ENCODE measurements around the gene GPR137. TPM values are rescaled to one million over a fixed set of nuclear protein-coding genes. Genes with fewer than 3 reads are reported as not detected.

The GPR137 gene
- total RNA-seq, 2 experiments from 2014 or later, result 32.5 to 35.7 TPM

GRCh38 chr11:64266339-64266738 is 19.3 kb upstream of the GPR137 start:
- Mint-ChIP-seq H3K4me3 (no peak overlapping the region), H3K36me3 (peaks cover 11% of the 10 kb centered on the region), H3K27ac (no peak overlapping the region), H3K9me3 (no peaks in the 10 kb centered on the region), H3K27me3 (no peaks in the 10 kb centered on the region), H3K4me1 (peaks cover 9% of the 10 kb centered on the region)
- no peak for DNase-seq

GRCh38 chr11:64267207-64267945 is 18.3 kb upstream of the GPR137 start:
- Mint-ChIP-seq H3K4me1 (peaks cover 14% of the 10 kb centered on the region), H3K9me3 (no peaks in the 10 kb centered on the region), H3K27me3 (no peaks in the 10 kb centered on the region), H3K27ac (no peak overlapping the region), H3K4me3 (peak overlapping the region; percentile 95), H3K36me3 (peaks cover 14% of the 10 kb centered on the region)
- no peak for DNase-seq

GRCh38 chr11:64268025-64268892 is 17.4 kb upstream of the GPR137 start:
- H3K27me3 Mint-ChIP-seq, result no peaks in the 10 kb centered on the region
- peak overlapping the region; percentile 91 for H3K27ac Mint-ChIP-seq
- no peak for DNase-seq
- H3K9me3 Mint-ChIP-seq, result no peaks in the 10 kb centered on the region
- H3K4me3 Mint-ChIP-seq, result peak overlapping the region; percentile 95
- H3K4me1 Mint-ChIP-seq, result peaks cover 15% of the 10 kb centered on the region
- peaks cover 14% of the 10 kb centered on the region for H3K36me3 Mint-ChIP-seq

- peaks cover 15% of the 10 kb centered on the region for H3K4me1 Mint-ChIP-seq
- H3K36me3 Mint-ChIP-seq, result peaks cover 14% of the 10 kb centered on the region
- H3K9me3 Mint-ChIP-seq, result no peaks in the 10 kb centered on the region
- H3K4me3 Mint-ChIP-seq, result peak overlapping the region; percentile 95
- peak overlapping the region; percentile 91 for H3K27ac Mint-ChIP-seq
- peak; percentile 73 for DNase-seq
- no peaks in the 10 kb centered on the region for H3K27me3 Mint-ChIP-seq
These were observed 16.6 kb upstream of the GPR137 start for GRCh38 chr11:64268893-64269539.

DNA sequence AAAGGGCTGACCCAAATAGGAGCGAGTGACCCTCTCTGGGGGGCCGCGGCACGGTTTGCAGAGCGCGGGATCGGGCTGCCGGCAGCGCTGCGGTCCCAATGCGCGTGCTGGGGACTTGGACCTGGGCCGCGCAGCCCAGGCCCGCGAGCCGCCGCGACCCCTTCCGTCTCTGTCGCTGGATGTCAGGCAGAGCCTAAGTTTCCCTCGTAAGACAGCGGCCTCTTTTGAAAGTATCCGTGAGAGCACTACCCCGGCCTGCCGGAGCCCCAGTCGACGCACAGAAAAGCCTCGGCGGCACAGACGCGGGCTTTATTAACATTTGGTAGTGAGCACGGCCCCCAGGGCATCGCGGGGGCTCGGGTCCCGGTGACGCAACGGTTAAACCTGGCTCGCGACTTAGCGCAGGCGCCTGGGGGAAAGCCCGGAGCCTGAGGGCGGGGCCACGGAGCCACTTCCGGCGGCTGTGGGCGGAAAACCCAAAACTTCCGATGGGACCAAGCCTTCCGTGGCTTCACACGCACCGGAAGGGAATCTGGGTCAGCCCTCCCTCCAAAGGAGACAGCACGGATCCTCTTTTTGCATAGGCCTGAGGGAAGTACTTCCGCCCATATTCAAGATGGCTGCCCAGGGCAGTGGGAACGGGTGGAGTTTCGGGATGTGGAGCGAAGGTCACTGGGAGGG is 16.0 kb upstream of the GPR137 start:
- Mint-ChIP-seq H3K4me1 (peaks cover 15% of the 10 kb centered on the region), H3K27ac (peak overlapping the region; percentile 91), H3K9me3 (no peaks in the 10 kb centered on the region), H3K36me3 (peaks cover 14% of the 10 kb centered on the region), H3K4me3 (peak overlapping the region; percentile 95), H3K27me3 (no peaks in the 10 kb centered on the region)
- DNase-seq, result peak; percentile 98

DNA sequence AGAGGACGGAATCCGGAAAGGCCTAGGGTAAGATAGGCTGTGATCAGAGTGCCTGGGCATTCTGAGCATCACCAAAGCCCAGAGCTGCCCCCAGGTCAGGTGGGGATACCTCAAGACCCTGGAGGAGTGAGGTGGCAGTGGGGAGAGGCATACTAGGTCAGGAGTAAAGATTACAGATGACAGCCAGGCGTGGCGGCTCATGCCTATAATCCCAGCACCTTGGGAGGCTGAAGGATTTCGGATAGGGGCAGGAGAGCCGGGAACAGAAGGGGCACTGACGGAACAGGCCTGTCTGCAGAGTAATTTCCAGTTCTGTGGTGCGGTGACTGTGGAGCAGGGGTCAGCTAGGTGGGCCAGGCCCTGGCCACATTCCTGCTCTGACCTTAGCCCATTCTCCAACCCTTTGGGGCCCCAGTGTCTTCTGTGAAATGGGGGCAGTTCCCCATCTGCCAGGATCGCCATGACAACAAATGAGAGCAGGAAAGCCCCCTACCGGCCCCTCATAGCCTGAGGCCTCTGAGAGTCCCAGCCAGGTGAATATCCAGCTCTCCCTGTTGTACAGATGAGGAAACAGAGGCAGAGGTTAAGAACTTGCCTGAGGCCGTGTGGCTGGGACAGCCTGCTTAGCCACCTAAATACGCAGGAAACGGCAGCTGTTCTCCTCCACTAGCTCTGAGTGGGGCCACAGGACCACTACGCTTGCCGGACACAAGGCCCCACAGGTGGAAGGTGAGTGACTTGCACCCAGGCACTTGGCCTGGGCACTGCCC is 10.4 kb upstream of the GPR137 start:
- Mint-ChIP-seq H3K4me3 (no peak overlapping the region), H3K36me3 (peaks cover 7% of the 10 kb centered on the region), H3K27me3 (no peaks in the 10 kb centered on the region), H3K27ac (peak overlapping the region; percentile 62), H3K9me3 (no peaks in the 10 kb centered on the region), H3K4me1 (peaks cover 6% of the 10 kb centered on the region)
- DNase-seq, result no peak

GRCh38 chr11:64275841-64276240 is 9.8 kb upstream of the GPR137 start:
- H3K36me3 Mint-ChIP-seq, result peaks cover 5% of the 10 kb centered on the region
- peaks cover 6% of the 10 kb centered on the region for H3K4me1 Mint-ChIP-seq
- no peak overlapping the region for H3K4me3 Mint-ChIP-seq
- H3K27me3 Mint-ChIP-seq, result no peaks in the 10 kb centered on the region
- no peak for DNase-seq
- no peak overlapping the region for H3K27ac Mint-ChIP-seq
- H3K9me3 Mint-ChIP-seq, result no peaks in the 10 kb centered on the region

DNA sequence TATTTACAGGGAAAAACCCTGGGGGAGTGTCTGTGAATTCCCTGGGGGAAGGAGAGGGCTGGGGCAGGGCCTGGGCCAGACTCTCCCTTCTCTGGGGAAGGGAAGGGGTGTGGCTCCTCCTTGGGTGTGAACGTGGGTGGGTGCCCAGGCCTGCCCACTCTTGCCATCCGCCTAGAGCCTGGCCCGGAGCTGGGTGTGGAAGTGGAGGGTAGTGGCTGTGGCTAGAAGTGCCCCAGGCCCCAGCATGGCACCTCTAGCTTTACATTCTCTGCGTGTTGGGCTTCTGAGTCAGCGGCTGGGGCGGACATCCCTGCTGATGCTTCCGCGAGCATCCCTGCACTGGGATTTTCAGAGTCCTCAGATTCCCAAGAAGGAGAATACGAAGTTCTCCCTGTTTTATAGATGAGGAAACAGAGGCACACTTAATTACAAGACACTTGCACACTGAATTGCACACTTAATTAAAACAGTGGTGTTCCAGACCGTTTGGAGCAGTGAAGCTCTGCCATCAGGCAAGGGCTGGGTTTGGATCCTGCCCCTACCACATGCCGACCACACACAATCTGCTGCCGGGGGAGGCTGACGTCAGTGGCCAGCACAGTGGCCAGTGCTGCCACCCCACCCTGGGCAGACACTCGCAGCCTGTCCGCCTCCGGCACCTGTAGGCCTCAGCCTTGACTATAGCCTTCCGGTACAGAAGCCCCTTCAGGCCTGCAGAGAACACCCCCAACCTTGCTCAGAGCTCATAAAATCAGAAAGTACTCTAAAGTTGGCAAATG is 8.8 kb upstream of the GPR137 start:
- Mint-ChIP-seq H3K27ac (no peak overlapping the region), H3K4me1 (peaks cover 8% of the 10 kb centered on the region), H3K4me3 (no peak overlapping the region), H3K9me3 (no peaks in the 10 kb centered on the region), H3K27me3 (no peaks in the 10 kb centered on the region), H3K36me3 (peaks cover 5% of the 10 kb centered on the region)
- no peak for DNase-seq

GRCh38 chr11:64278576-64279190 is 7.0 kb upstream of the GPR137 start:
- no peak overlapping the region for H3K4me3 Mint-ChIP-seq
- DNase-seq, result no peak
- peaks cover 2% of the 10 kb centered on the region for H3K4me1 Mint-ChIP-seq
- H3K36me3 Mint-ChIP-seq, result peaks cover 3% of the 10 kb centered on the region
- H3K9me3 Mint-ChIP-seq, result no peaks in the 10 kb centered on the region
- H3K27ac Mint-ChIP-seq, result no peak overlapping the region
- H3K27me3 Mint-ChIP-seq, result no peaks in the 10 kb centered on the region

DNA sequence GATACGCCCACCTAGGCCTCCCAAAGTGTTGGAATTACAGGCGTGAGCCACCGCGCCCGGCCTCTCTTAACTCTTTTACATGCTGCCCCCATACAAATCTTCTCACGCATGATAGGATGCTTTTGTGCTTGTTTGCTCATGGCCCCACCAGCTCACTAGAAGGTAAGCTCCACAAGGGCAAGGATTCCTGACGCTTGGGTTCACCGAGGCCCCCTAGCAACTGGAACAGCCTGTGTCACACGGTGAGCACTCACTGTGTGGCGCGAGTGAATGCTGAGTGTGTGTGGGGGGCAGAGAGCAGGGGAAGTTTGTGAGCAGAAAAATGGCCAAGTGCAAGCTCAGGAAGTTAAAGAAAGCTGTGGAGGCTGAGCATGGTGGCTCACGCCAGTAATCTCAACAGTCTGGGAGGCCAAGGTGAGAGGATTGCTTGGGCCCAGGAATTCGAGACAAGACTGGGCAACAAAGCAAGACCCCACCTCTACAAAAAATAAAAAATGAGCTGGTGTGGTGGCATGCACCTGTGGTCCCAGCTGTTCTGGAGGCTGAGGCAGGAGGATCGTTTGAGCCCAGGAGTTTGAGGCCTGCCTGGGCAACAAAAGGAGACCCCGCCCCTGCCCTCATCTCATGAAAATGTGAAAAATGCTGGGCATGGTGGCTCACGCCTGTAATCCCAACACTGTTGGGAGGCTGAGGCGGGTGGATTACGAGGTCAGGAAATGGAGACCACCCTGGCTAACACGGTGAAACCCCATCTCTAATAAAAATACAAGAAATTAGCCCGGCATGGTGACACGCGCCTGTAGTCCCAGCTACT is 3.5 kb upstream of the GPR137 start:
- Mint-ChIP-seq H3K36me3 (peaks cover 3% of the 10 kb centered on the region), H3K4me3 (no peak overlapping the region), H3K27ac (no peak overlapping the region), H3K4me1 (peaks cover 14% of the 10 kb centered on the region), H3K9me3 (no peaks in the 10 kb centered on the region), H3K27me3 (no peaks in the 10 kb centered on the region)
- DNase-seq, result no peak

DNA sequence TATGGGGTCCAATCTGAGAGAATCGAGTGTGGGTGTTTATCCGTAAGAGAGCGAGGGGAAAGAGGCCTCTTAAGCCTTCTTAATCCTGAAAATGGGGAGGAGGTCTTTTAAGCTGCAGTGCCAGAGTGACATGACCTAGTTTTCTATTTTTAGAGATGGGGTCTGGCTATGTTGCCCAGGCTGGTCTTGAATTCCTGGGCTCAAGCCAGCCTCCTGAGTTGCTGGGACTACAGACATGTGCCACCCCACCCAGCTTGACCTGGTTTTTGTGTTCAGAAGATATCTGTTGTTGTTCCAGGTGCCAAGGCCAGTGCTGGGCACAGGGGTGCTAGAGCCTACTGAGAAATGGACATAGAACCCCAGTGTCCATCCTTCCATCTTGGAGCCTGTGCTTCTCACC is 2.6 kb upstream of the GPR137 start:
- H3K4me3 Mint-ChIP-seq, result peak overlapping the region; percentile 32

DNA sequence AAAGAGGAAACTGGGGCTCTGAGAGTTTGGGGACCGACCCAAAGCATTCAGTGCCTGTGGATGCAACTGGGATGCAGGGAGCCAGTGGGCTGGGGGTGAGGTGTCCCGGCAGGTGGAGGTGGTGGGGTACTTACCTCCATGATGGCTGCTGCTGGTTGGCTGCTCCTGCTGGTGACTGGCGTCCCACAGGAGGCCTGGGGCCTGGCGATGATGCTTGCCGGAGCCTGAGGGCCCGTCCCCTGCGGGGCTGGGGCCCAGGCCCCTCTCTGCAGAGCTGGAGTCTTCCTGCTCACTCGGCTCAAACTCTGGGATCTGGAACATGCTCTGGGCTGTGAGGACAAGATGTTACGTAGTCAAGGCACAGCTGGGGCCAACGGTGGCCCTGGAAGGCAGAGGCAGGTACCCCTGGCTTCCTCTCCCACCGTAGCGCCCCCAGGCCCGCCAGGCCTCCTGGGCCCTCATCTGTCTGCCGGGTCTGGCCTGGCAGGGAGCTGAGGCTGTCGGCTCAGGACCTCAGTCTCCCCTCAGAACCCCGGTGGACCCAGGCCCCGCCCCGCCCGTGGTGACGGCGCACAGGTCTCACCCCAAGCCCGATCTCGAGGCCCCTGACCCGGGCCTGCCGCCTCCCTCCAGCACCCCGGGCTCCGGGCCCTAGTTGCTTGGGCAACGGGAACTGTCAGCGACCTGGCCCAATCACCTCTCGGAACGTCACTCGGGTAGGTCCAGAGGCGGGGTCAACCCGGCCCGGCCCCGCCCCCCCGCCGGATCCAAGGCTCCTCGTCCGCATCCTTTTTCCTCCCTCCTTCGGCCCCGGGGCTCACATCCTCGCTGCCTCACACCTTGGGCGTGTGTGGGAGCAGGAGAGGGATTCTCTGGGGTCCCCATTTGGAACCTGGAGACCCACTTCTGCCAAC is 1.3 kb upstream of the GPR137 start, which contains the start of gene BAD:
TSS of gene BAD (minus strand) at position 618 of the 914 bp plus-strand sequence. CDS start at position 321, 297 bp downstream.
- peak within 1 kb of the TSS; percentile 87 for H3K4me3 Mint-ChIP-seq
- peak; percentile 90 for DNase-seq
- peak within 1 kb of the TSS; percentile 90 for H3K27ac Mint-ChIP-seq
- H3K27me3 Mint-ChIP-seq, result no peaks in the 10 kb centered on the region
- H3K9me3 Mint-ChIP-seq, result no peaks in the 10 kb centered on the region
- peaks cover 5% of the 10 kb centered on the region for H3K36me3 Mint-ChIP-seq
- peaks cover 14% of the 10 kb centered on the region for H3K4me1 Mint-ChIP-seq

More for the DNA sequence above, 2.6 kb upstream of the GPR137 start:
- peaks cover 3% of the 10 kb centered on the region for H3K36me3 Mint-ChIP-seq
- H3K27me3 Mint-ChIP-seq, result no peaks in the 10 kb centered on the region
- no peaks in the 10 kb centered on the region for H3K9me3 Mint-ChIP-seq
- DNase-seq, result no peak
- H3K27ac Mint-ChIP-seq, result no peak overlapping the region
- peaks cover 14% of the 10 kb centered on the region for H3K4me1 Mint-ChIP-seq

All from activated naive CD8-positive, alpha-beta T cell treated with anti-CD3 and anti-CD28 coated beads for 36 hours (primary cell).